K562 (cell line): ENCODE results near the gene RNASET2. TPM values are rescaled to one million over a fixed set of nuclear protein-coding genes. Genes with fewer than 3 reads are reported as not detected.

ENCODE experiments used
- ATAC-seq: fragments of 200-7000 bp; cut with Tn5 transposase; 3 replicates; pipeline ENCODE4 v1.9.1; 2020; ENCODE audit warnings: moderate library complexity
- BruUV-seq: library from RNA; stranded (reverse); fragments of 400-500 nt; replicated peaks from 2 replicates; lab custom pipeline; 2021; lab: Mats Ljungman, UMichigan
- CTCF ChIA-PET: fragments of 300-600 bp; formaldehyde crosslinking; extraction: SDS; loops from one replicate; lab custom pipeline; 2021; ENCODE audit warnings: low intra/inter-chr PET ratio; lab: Yijun Ruan, JAX
- POLR2A ChIA-PET: fragments of 300-600, 350-650 bp; sonication (Branson Sonifier 250); formaldehyde crosslinking; extraction: SDS; loops from one replicate; lab custom pipeline; 2021; ENCODE audit warnings: antibody characterized with exemption, inconsistent platforms; lab: Yijun Ruan, JAX
- DNase-seq, 4 experiments: peaks; one replicate each; pipeline versions ENCODE4 v3.0.0 to v3.0.0-alpha.2; 2011 to 2018; ENCODE audit warnings: low spot score in 3 of 4, mixed read lengths in 3 of 4; ENCODE audit errors: extremely low read depth in 1 of 4
- FAIRE-seq: peaks from 2 replicates; lab custom pipeline; 2011; peaks lifted over from hg19 to GRCh38; lab: Jason Lieb, UNC
- H2AFZ ChIP-seq: 2 replicates; pipeline ENCODE4 v1.6.0; 2011; ENCODE audit warnings: low read depth, low read length, control low read depth, inconsistent platforms
- H3K27ac ChIP-seq: fragments of 200-600 bp; 3 replicates; pipeline ENCODE4 v1.8.0; 2011; ENCODE audit warnings: low read depth, mild to moderate bottlenecking, control low read depth, inconsistent platforms, low read length, moderate library complexity, mixed read lengths; ENCODE audit errors: extremely low read depth
- H3K27me3 ChIP-seq, 2 experiments: fragments of 300-600 bp in 1 of 2; 2 replicates in 1 of 2; 3 replicates in 1 of 2; pipeline versions ENCODE4 v1.6.0 to v1.8.0; 2011; ENCODE audit warnings: inconsistent platforms in 2 of 2, low read length in 2 of 2, mild to moderate bottlenecking in 1 of 2, mixed read lengths in 1 of 2, moderate library complexity in 1 of 2; ENCODE audit not compliant: control insufficient read depth in 2 of 2, insufficient read depth in 2 of 2
- H3K36me3 ChIP-seq: fragments of 300-600 bp; 3 replicates; pipeline ENCODE4 v1.8.0; 2011; ENCODE audit warnings: mild to moderate bottlenecking, low read length, inconsistent platforms; ENCODE audit not compliant: control insufficient read depth, insufficient read depth
- H3K4me1 ChIP-seq, 2 experiments: fragments of 200-600 bp in 1 of 2; replicated peaks in 1 of 2; 2 replicates in 1 of 2; 3 replicates in 1 of 2; pipeline versions ENCODE4 v1.5.1 to v1.8.0; 2011; ENCODE audit warnings: inconsistent platforms in 2 of 2, low read length in 2 of 2, mild to moderate bottlenecking in 1 of 2, mixed read lengths in 1 of 2, moderate library complexity in 1 of 2; ENCODE audit not compliant: control insufficient read depth in 2 of 2, insufficient read depth in 2 of 2
- H3K4me2 ChIP-seq: 2 replicates; pipeline ENCODE4 v1.6.1; 2011; ENCODE audit warnings: low read length, control low read depth, inconsistent platforms, mixed read lengths; ENCODE audit not compliant: insufficient read depth
- H3K4me3 ChIP-seq: fragments of 200-600 bp; sonication (generic), shearing (Covaris generic); 2 replicates; pipeline ENCODE4 v1.5.1; 2016; ENCODE audit warnings: control low read depth, inconsistent platforms
- H3K79me2 ChIP-seq: fragments of 200-600 bp; 3 replicates; pipeline ENCODE4 v1.8.0; 2011; ENCODE audit warnings: low read length, inconsistent platforms; ENCODE audit not compliant: control insufficient read depth, insufficient read depth
- H3K9ac ChIP-seq, 2 experiments: 2 replicates each; pipeline versions ENCODE4 v1.6.0 to v1.6.1; 2011; ENCODE audit warnings: low read depth in 2 of 2, low read length in 2 of 2, control low read depth in 1 of 2, inconsistent platforms in 1 of 2, mild to moderate bottlenecking in 1 of 2, mixed read lengths in 1 of 2; ENCODE audit not compliant: insufficient read depth in 1 of 2
- H3K9me1 ChIP-seq: one replicate; pipeline ENCODE4 v1.6.0; 2011; ENCODE audit warnings: inconsistent platforms, mild to moderate bottlenecking, low read length, moderate library complexity; ENCODE audit not compliant: control insufficient read depth, insufficient read depth
- H3K9me3 ChIP-seq: replicated peaks from 2 replicates; pipeline ENCODE4 v1.5.1; 2011; ENCODE audit warnings: low read depth, low read length, inconsistent platforms; ENCODE audit not compliant: control insufficient read depth, insufficient read depth
- H4K20me1 ChIP-seq: replicated peaks from 2 replicates; pipeline ENCODE4 v1.6.1; 2011; ENCODE audit warnings: low read length, inconsistent platforms, mixed read lengths; ENCODE audit not compliant: control insufficient read depth, insufficient read depth
- GABPA ChIP-seq: fragments of 200-800 bp; sonication (Bioruptor generic); conservative IDR thresholded peaks from 2 replicates; pipeline ENCODE4 v1.6.1; 2016; ENCODE audit warnings: low read depth, missing genetic modification characterization, missing compliant biosample characterization
- RBFOX2 ChIP-seq: fragments of 200-400 bp; formaldehyde crosslinking; IDR thresholded peaks from 2 replicates; pipeline ENCODE4 v1.6.1; 2017; ENCODE audit warnings: low read depth, mild to moderate bottlenecking, low read length, moderate library complexity
- YY1 ChIP-seq, 3 experiments: IDR thresholded peaks; 2 replicates each; pipeline ENCODE4 v1.6.1; 2011; ENCODE audit warnings: low read length in 2 of 3, mild to moderate bottlenecking in 2 of 3, moderate library complexity in 2 of 3, borderline replicate concordance in 1 of 3, control low read depth in 1 of 3, low read depth in 1 of 3; ENCODE audit not compliant: insufficient read depth in 3 of 3, insufficient replicate concordance in 2 of 3, control insufficient read depth in 1 of 3, insufficient read length in 1 of 3; ENCODE audit errors: extremely low read depth in 1 of 3
- WGBS: fragments of 100-300 bp; shearing (Covaris generic); methylation state at CpG from one replicate; pipeline ENCODE4 v1.1.6; 2016; ENCODE audit warnings: low coverage, mixed read lengths; ENCODE audit not compliant: insufficient coverage; ENCODE audit errors: missing lambda C conversion rate; 5-methylcytosine and 5-hydroxymethylcytosine counted together
- in situ Hi-C: fragments of 300-500 bp; cut with MboI; formaldehyde crosslinking; loops from 4 replicates; pipeline ENCODE4 v1.15.0; 2018; ENCODE audit warnings: inconsistent platforms, mixed read lengths
- intact Hi-C: fragments of 100-400 bp; cut with micrococcal nuclease; formaldehyde crosslinking; loops from 2 replicates; pipeline ENCODE4 v1.14.2; 2022
- polyA plus RNA-seq, 8 experiments: library from polyadenylated mRNA; depleted of rRNA in 4 of 8; stranded (reverse) in 5 of 8; unstranded in 3 of 8; fragments of >200 nt; fragmentation: Nextera tagmentation in 2 of 8; fragmentation: Illumina TruSeq in 1 of 8; extraction: Ambion mirVana in 2 of 8; extraction: Trizol in 1 of 8; gene quantifications; 2 replicates each; pipeline versions ENCODE4 v1.2.1 to v1.2.3, GENCODE V29; 2011 to 2014; ENCODE audit warnings: inconsistent platforms in 1 of 8, missing spikeins in 1 of 8
- total RNA-seq, 7 experiments: library from RNA; depleted of rRNA in 6 of 7; stranded (reverse); fragments of >200 nt in 6 of 7; fragmentation: Illumina TruSeq in 2 of 7; extraction: Trizol in 2 of 7; gene quantifications; 2 replicates each; pipeline versions ENCODE4 v1.2.1 to v1.2.3, GENCODE V29; 2011 to 2021; ENCODE audit warnings: low replicate concordance in 1 of 7
- TF ChIP-seq, protein P1 (sequence below): fragments of 450-650 bp; IDR thresholded peaks from 2 replicates; pipeline ENCODE4 v1.6.1; 2018; ENCODE audit not compliant: partially characterized antibody

The RNASET2 gene
- total and polyA plus RNA-seq, 9 of the 15 experiments (the other 6 are each of a cell fraction or from before 2014, with no cell fraction given): 7.4 to 141 (median 91.3) TPM

DNA sequence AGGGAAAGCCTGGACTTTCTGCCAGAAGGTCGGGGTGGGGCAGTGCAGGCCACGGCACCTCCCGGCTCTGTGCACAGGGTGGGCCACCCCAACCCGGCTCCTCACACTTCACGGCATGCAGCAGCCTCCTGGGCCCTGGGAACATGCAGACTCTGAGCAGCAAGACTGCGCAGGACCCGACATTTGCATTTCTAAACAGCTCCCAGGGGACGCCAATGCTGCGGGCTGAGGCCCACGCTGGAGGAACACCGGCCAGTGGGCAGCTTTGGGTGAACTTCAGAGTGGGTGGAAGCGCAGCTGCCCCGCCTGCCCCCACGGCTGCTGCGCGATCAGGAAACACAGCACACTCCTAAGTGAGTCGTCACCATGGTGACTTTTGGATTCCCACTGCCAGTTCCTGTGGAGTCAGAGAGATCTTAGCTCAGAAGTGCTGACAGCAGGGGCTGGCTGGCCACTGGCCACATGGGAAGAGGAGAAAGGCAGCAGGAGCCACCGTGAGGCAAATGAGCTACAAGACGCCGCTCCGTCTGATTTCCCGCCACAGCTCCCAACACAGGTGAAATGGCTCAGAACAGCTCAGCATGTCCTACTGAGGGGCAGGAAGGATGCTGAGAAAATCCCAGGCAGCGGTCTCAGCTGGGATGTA, 52.1 kb downstream of the RNASET2 start (continued):
- TF ChIP-seq, protein P1, sequence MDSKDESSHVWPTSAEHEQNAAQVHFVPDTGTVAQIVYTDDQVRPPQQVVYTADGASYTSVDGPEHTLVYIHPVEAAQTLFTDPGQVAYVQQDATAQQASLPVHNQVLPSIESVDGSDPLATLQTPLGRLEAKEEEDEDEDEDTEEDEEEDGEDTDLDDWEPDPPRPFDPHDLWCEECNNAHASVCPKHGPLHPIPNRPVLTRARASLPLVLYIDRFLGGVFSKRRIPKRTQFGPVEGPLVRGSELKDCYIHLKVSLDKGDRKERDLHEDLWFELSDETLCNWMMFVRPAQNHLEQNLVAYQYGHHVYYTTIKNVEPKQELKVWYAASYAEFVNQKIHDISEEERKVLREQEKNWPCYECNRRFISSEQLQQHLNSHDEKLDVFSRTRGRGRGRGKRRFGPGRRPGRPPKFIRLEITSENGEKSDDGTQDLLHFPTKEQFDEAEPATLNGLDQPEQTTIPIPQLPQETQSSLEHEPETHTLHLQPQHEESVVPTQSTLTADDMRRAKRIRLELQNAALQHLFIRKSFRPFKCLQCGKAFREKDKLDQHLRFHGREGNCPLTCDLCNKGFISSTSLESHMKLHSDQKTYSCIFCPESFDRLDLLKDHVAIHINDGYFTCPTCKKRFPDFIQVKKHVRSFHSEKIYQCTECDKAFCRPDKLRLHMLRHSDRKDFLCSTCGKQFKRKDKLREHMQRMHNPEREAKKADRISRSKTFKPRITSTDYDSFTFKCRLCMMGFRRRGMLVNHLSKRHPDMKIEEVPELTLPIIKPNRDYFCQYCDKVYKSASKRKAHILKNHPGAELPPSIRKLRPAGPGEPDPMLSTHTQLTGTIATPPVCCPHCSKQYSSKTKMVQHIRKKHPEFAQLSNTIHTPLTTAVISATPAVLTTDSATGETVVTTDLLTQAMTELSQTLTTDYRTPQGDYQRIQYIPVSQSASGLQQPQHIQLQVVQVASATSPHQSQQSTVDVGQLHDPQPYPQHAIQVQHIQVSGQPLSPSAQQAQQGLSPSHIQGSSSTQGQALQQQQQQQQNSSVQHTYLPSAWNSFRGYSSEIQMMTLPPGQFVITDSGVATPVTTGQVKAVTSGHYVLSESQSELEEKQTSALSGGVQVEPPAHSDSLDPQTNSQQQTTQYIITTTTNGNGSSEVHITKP: no peak
- TF ChIP-seq, all 486 proteins: peak for 3

DNA sequence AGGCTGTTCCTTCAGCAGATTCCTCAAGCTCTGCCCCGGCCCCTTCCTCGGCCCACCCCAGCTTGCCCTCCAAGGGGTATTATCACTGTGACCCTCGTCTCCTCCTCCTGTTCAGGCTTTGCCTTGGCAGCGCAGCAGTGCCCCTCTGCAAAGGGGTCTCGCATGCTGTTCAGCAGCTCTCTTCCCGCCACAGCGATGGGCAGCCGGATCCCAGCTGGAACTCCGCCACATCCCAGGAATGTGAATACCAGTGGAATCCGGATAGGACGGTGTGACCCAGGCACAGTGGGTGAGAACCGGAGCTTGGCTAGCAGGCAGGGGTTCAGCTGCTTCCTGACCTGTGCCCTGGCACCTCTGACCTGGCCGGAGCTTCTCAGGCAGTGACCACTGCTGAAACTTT, 52.9 kb downstream of the RNASET2 start:
- Histone ChIP-seq H3K36me3 (no peaks in the 10 kb centered on the region), H3K27me3 (peaks cover 14 to 63% of the 10 kb centered on the region in 2 experiments; a peak in 4 of 5 replicates), H3K27ac (no peak overlapping the region), H3K4me3 (no peak overlapping the region), H3K9ac (no peak overlapping the region), H2AFZ (no peak overlapping the region), H4K20me1 (no peaks in the 10 kb centered on the region), H3K4me2 (no peak overlapping the region), H3K79me2 (no peaks in the 10 kb centered on the region), H3K4me1 (peaks cover 0 to 9% of the 10 kb centered on the region in 2 experiments; a peak in 2 of 5 replicates), H3K9me3 (peaks cover 1% of the 10 kb centered on the region; the same call in 1 of the 2 replicates), H3K9me1 (no peaks in the 10 kb centered on the region)
- CTCF ChIA-PET: no interaction called here
- WGBS: 50% methylated on average over 11 of the region's 13 CpGs
- intact Hi-C loops (no loop called here), in situ Hi-C loops (no loop called here)
- FAIRE-seq: no peak
- no peak for DNase-seq
- TF ChIP-seq GABPA (no peak), RBFOX2 (no peak), YY1 (IDR thresholded peaks at IDR 0.05; ENCODE audit: borderline replicate concordance in 1 of 3, control insufficient read depth in 1 of 3, extremely low read depth in 1 of 3, insufficient read depth in 3 of 3, insufficient read length in 1 of 3, insufficient replicate concordance in 2 of 3, low read depth in 1 of 3, low read length in 2 of 3) (no peak)
- POLR2A ChIA-PET: interaction anchor here (0.6 to 1.0 kb wide), 2 partner anchors 59 to 162 kb away, joined by 3 read pairs; no protein-coding TSS in a partner anchor
- BruUV-seq: no TSS peak
- no peak for ATAC-seq
